Measurements from ENCODE around the gene ZAP70. TPM values are rescaled to one million over a fixed set of nuclear protein-coding genes. Genes with fewer than 3 reads are reported as not detected.

Gene ZAP70
- total RNA-seq (100 to 1,000 TPM; 404 to 419 TPM), polyA plus RNA-seq (100 to 1,000 TPM; 140 to 149 TPM)

- Histone ChIP-seq H3K4me1 (ENCODE audit: insufficient read depth, low read length) (peaks cover 84% of the 10 kb centered on the region), H3K27me3 (ENCODE audit: insufficient read depth, low read length) (no peaks in the 10 kb centered on the region), H3K27ac (ENCODE audit: low read depth, low read length) (peak within 1 kb of the TSS; percentile 91), H3K9me3 (ENCODE audit: control insufficient read depth in 1 of 2, low read length in 2 of 2) (no peaks in the 10 kb centered on the region), H3K4me3 (ENCODE audit: low read length in 2 of 2) (peak within 1 kb of the TSS; percentile 90 to 94), H3K36me3 (ENCODE audit: insufficient read depth, low read length) (peaks cover 5% of the 10 kb centered on the region)
- ChIA-PET POLR2A (ENCODE audit: partially characterized antibody) (interaction anchor here (0.7 to 12.8 kb wide), 15 partner anchors 8 to 1058 kb away, joined by 3 to 284 read pairs (median 6); partner anchors contain the start of genes ACTR1B, ANKRD36B and COX5B), CTCF (ENCODE audit: partially characterized antibody) (interaction anchor here (0.9 to 11.3 kb wide), 12 partner anchors 10 to 123 kb away, joined by 3 to 198 read pairs (median 8); partner anchors contain the start of genes ACTR1B and COX5B)
- peak; percentile 71 to 83 (median 77) for DNase-seq
- H3K9me3 Mint-ChIP-seq: no peaks in the 10 kb centered on the region
- peaks cover 54 to 87% (median 68%) of the 10 kb centered on the region in 4 donors for H3K4me1 Mint-ChIP-seq
- intact Hi-C loops (cut with micrococcal nuclease): loop anchor here (5.0 to 10.0 kb wide), 2 partner anchors 51 to 281 kb away; partner anchors contain the start of genes ACTR1B and TMEM131
- H3K4me3 Mint-ChIP-seq: peak within 1 kb of the TSS; percentile 93 to 98 (median 96)
- peaks cover 33 to 43% of the 10 kb centered on the region in 2 donors for H3K36me3 Mint-ChIP-seq
- H3K27me3 Mint-ChIP-seq: no peaks in the 10 kb centered on the region
- peak within 1 kb of the TSS; percentile 95 to 100 (median 99) for H3K27ac Mint-ChIP-seq
Observed at GRCh38 chr2:97713296-97714083, at the start of gene ZAP70. Gene ZAP70 (plus strand): TSS chr2:97713576. CDS start chr2:97724037, 10,461 bp downstream.

GRCh38 chr2:97663626-97663961 lies 49.8 kb upstream of the ZAP70 start:
- H3K9me3 Mint-ChIP-seq: no peaks in the 10 kb centered on the region
- Histone ChIP-seq H3K4me3 (ENCODE audit: low read length in 2 of 2) (peak overlapping the region; percentile 4 to 99), H3K36me3 (ENCODE audit: insufficient read depth, low read length) (peaks cover 29% of the 10 kb centered on the region), H3K27me3 (ENCODE audit: insufficient read depth, low read length) (no peaks in the 10 kb centered on the region), H3K4me1 (ENCODE audit: insufficient read depth, low read length) (peaks cover 36% of the 10 kb centered on the region), H3K9me3 (ENCODE audit: control insufficient read depth in 1 of 2, low read length in 2 of 2) (no peaks in the 10 kb centered on the region), H3K27ac (ENCODE audit: low read depth, low read length) (peak overlapping the region; percentile 92)
- H3K4me3 Mint-ChIP-seq: peak overlapping the region; percentile 92 to 97 (median 96)
- peak overlapping the region in 3 of 7 donors; percentile 98 to 99 (median 98) for H3K27ac Mint-ChIP-seq
- intact Hi-C loops (cut with micrococcal nuclease): loop anchor here (5.0 kb wide), 2 partner anchors 49 to 334 kb away; partner anchors contain the start of genes TMEM131 and ZAP70
- POLR2A ChIA-PET (ENCODE audit: partially characterized antibody): interaction anchor here (1.0 to 7.9 kb wide), 8 partner anchors 15 to 1492 kb away, joined by 3 to 323 read pairs (median 13); partner anchors contain the start of genes ANKRD36B, COX5B, LIPT1 and TSGA10
- peaks cover 15 to 41% (median 23%) of the 10 kb centered on the region in 4 donors for H3K4me1 Mint-ChIP-seq
- peaks cover 0 to 26% of the 10 kb centered on the region in 2 donors for H3K36me3 Mint-ChIP-seq
- DNase-seq: no peak
- no peaks in the 10 kb centered on the region for H3K27me3 Mint-ChIP-seq
- CTCF ChIA-PET (ENCODE audit: partially characterized antibody): interaction anchor here (1.4 to 3.8 kb wide), 8 partner anchors 9 to 73 kb away, joined by 4 to 59 read pairs (median 12); partner anchors contain the start of genes COX5B and ZAP70

GRCh38 chr2:97663962-97664635 lies 49.3 kb upstream of the ZAP70 start, which contains the start of gene ACTR1B:
Gene ACTR1B (minus strand): TSS chr2:97664044. CDS start chr2:97663890, 154 bp downstream.
- peaks cover 15 to 41% (median 23%) of the 10 kb centered on the region in 4 donors for H3K4me1 Mint-ChIP-seq
- POLR2A ChIA-PET (ENCODE audit: partially characterized antibody): interaction anchor here (1.0 to 7.9 kb wide), 8 partner anchors 15 to 1491 kb away, joined by 3 to 323 read pairs (median 14); partner anchors contain the start of genes ANKRD36B, COX5B, LIPT1 and TSGA10
- no peaks in the 10 kb centered on the region for H3K27me3 ChIP-seq (ENCODE audit: insufficient read depth, low read length)
- intact Hi-C loops (cut with micrococcal nuclease): loop anchor here (1.0 to 5.0 kb wide), 6 partner anchors 18 to 1673 kb away; partner anchors contain the start of genes COX5B, EIF5B, TMEM131 and TXNDC9
- peaks cover 36% of the 10 kb centered on the region for H3K4me1 ChIP-seq (ENCODE audit: insufficient read depth, low read length)
- CTCF ChIA-PET (ENCODE audit: partially characterized antibody): interaction anchor here (0.8 to 3.8 kb wide), 9 partner anchors 9 to 73 kb away, joined by 3 to 59 read pairs (median 9); partner anchors contain the start of genes COX5B and ZAP70
- H3K27ac ChIP-seq (ENCODE audit: low read depth, low read length): peak within 1 kb of the TSS; percentile 92
- peaks cover 24% of the 10 kb centered on the region for H3K36me3 ChIP-seq (ENCODE audit: insufficient read depth, low read length)
- H3K9me3 Mint-ChIP-seq: no peaks in the 10 kb centered on the region
- peak; percentile 97 to 99 (median 98) for DNase-seq
- peaks cover 0 to 23% of the 10 kb centered on the region in 2 donors for H3K36me3 Mint-ChIP-seq
- H3K9me3 ChIP-seq (ENCODE audit: control insufficient read depth in 1 of 2, low read length in 2 of 2): no peaks in the 10 kb centered on the region
- H3K4me3 Mint-ChIP-seq: peak within 1 kb of the TSS; percentile 92 to 97 (median 96)
- H3K27ac Mint-ChIP-seq: peak within 1 kb of the TSS; percentile 98 to 100 (median 99)
- no peaks in the 10 kb centered on the region for H3K27me3 Mint-ChIP-seq
- H3K4me3 ChIP-seq (ENCODE audit: low read length in 2 of 2): peak within 1 kb of the TSS; percentile 52 to 99

- POLR2A ChIA-PET (ENCODE audit: partially characterized antibody): interaction anchor here (1.0 to 7.9 kb wide), 8 partner anchors 16 to 1491 kb away, joined by 3 to 323 read pairs (median 14); partner anchors contain the start of genes ANKRD36B, COX5B, LIPT1 and TSGA10
- Mint-ChIP-seq H3K4me3 (peak overlapping the region; percentile 91 to 97 (median 94)), H3K36me3 (peaks cover 0 to 23% of the 10 kb centered on the region in 2 donors)
Observed at GRCh38 chr2:97664636-97664970, 48.8 kb upstream of the ZAP70 start.

GRCh38 chr2:97669448-97669847 lies 43.9 kb upstream of the ZAP70 start, which contains the start of gene C2orf92:
Gene C2orf92 (plus strand): TSS chr2:97669713. CDS start chr2:97669789, 76 bp downstream.
- no peak within 1 kb of the TSS for H3K4me3 Mint-ChIP-seq
- no peaks in the 10 kb centered on the region for H3K9me3 Mint-ChIP-seq
- H3K27ac ChIP-seq (ENCODE audit: low read depth, low read length): no peak within 1 kb of the TSS
- H3K36me3 Mint-ChIP-seq: peaks cover 0 to 5% of the 10 kb centered on the region in 2 donors
- H3K4me1 Mint-ChIP-seq: peaks cover 0 to 12% (median 3%) of the 10 kb centered on the region in 4 donors
- no peak for DNase-seq
- H3K4me3 ChIP-seq (ENCODE audit: low read length in 2 of 2): no peak within 1 kb of the TSS
- ChIA-PET CTCF (ENCODE audit: partially characterized antibody) (no interaction called here), POLR2A (ENCODE audit: partially characterized antibody) (no interaction called here)
- H3K27me3 ChIP-seq (ENCODE audit: insufficient read depth, low read length): no peaks in the 10 kb centered on the region
- H3K36me3 ChIP-seq (ENCODE audit: insufficient read depth, low read length): no peaks in the 10 kb centered on the region
- H3K4me1 ChIP-seq (ENCODE audit: insufficient read depth, low read length): peaks cover 9% of the 10 kb centered on the region
- intact Hi-C loops (cut with micrococcal nuclease): no loop called here
- no peaks in the 10 kb centered on the region for H3K9me3 ChIP-seq (ENCODE audit: control insufficient read depth in 1 of 2, low read length in 2 of 2)
- H3K27me3 Mint-ChIP-seq: peaks cover 0 to 7% of the 10 kb centered on the region in 2 donors
- H3K27ac Mint-ChIP-seq: peak within 1 kb of the TSS in 1 of 7 donors; percentile 42

More at GRCh38 chr2:97664636-97664970, 48.8 kb upstream of the ZAP70 start:
- H3K27me3 ChIP-seq (ENCODE audit: insufficient read depth, low read length): no peaks in the 10 kb centered on the region
- CTCF ChIA-PET (ENCODE audit: partially characterized antibody): interaction anchor here (0.8 to 3.8 kb wide), 9 partner anchors 10 to 74 kb away, joined by 3 to 59 read pairs (median 9); partner anchors contain the start of genes COX5B and ZAP70
- Mint-ChIP-seq H3K27ac (peak overlapping the region; percentile 98 to 100 (median 99)), H3K4me1 (peaks cover 15 to 41% (median 23%) of the 10 kb centered on the region in 4 donors), H3K9me3 (no peaks in the 10 kb centered on the region), H3K27me3 (no peaks in the 10 kb centered on the region)
- no peak for DNase-seq
- H3K9me3 ChIP-seq (ENCODE audit: control insufficient read depth in 1 of 2, low read length in 2 of 2): no peaks in the 10 kb centered on the region
- intact Hi-C loops (cut with micrococcal nuclease): loop anchor here (1.0 to 5.0 kb wide), 6 partner anchors 18 to 1672 kb away; partner anchors contain the start of genes COX5B, EIF5B, TMEM131 and TXNDC9
- H3K4me3 ChIP-seq (ENCODE audit: low read length in 2 of 2): peak overlapping the region; percentile 52 to 79
- peaks cover 36% of the 10 kb centered on the region for H3K4me1 ChIP-seq (ENCODE audit: insufficient read depth, low read length)
- H3K27ac ChIP-seq (ENCODE audit: low read depth, low read length): peak overlapping the region; percentile 92
- peaks cover 20% of the 10 kb centered on the region for H3K36me3 ChIP-seq (ENCODE audit: insufficient read depth, low read length)

- H3K27me3 Mint-ChIP-seq: peaks cover 0 to 7% of the 10 kb centered on the region in 2 donors
- peaks cover 0 to 5% of the 10 kb centered on the region in 2 donors for H3K36me3 Mint-ChIP-seq
- no peak overlapping the region for H3K4me3 ChIP-seq (ENCODE audit: low read length in 2 of 2)
- H3K9me3 ChIP-seq (ENCODE audit: control insufficient read depth in 1 of 2, low read length in 2 of 2): no peaks in the 10 kb centered on the region
- H3K36me3 ChIP-seq (ENCODE audit: insufficient read depth, low read length): no peaks in the 10 kb centered on the region
- H3K27ac ChIP-seq (ENCODE audit: low read depth, low read length): no peak overlapping the region
- intact Hi-C loops (cut with micrococcal nuclease): no loop called here
- no peaks in the 10 kb centered on the region for H3K9me3 Mint-ChIP-seq
- no peak for DNase-seq
- no peaks in the 10 kb centered on the region for H3K27me3 ChIP-seq (ENCODE audit: insufficient read depth, low read length)
- H3K4me3 Mint-ChIP-seq: no peak overlapping the region
- H3K4me1 Mint-ChIP-seq: peaks cover 0 to 3% (median 0%) of the 10 kb centered on the region in 4 donors
- ChIA-PET POLR2A (ENCODE audit: partially characterized antibody) (interaction anchor here (0.9 kb wide), 1 partner anchor 9 kb away, joined by 3 read pairs; no protein-coding TSS in a partner anchor), CTCF (ENCODE audit: partially characterized antibody) (no interaction called here)
- H3K4me1 ChIP-seq (ENCODE audit: insufficient read depth, low read length): no peaks in the 10 kb centered on the region
- no peak overlapping the region for H3K27ac Mint-ChIP-seq
Observed at GRCh38 chr2:97670471-97670870, 42.9 kb upstream of the ZAP70 start.
